HG02852 (cell line): ENCODE results near the gene CNDP2.

Source experiments
- ATAC-seq: cut with Tn5 transposase; IDR thresholded peaks from one replicate; pipeline ENCODE4 v1.9.1; 2021; ENCODE audit warnings: mild to moderate bottlenecking, moderate library complexity; ENCODE audit not compliant: unreplicated experiment

Gene CNDP2

GRCh38 chr18:74468547-74469061, 27.6 kb upstream of the CNDP2 start:
- ATAC-seq = no peak

- ATAC-seq = no peak
Observed at GRCh38 chr18:74472312-74472711, 23.9 kb upstream of the CNDP2 start.

GRCh38 chr18:74473976-74474640, 22.1 kb upstream of the CNDP2 start:
- ATAC-seq = no peak

DNA sequence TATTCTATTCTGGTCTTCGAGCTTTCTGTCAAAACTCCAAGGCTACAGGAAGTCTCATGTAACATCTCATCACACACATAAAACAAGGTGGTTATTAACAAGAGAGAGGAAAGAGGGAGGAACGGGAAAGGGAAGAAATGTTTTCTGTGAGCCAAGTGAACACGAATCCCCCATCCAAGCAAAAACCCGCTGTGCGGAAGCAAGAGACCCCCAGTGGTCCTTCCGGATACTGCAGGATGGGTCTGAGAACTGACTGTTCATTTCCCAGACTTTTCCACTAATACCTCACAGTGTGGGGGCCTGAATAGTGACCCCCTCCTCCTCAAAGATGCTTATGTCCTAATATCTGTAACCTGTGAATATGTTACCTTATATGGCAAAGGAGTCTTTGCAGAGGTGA, 20.0 kb upstream of the CNDP2 start:
- ATAC-seq = no peak

- ATAC-seq = no peak
Observed at GRCh38 chr18:74477771-74478170, 18.4 kb upstream of the CNDP2 start.

DNA sequence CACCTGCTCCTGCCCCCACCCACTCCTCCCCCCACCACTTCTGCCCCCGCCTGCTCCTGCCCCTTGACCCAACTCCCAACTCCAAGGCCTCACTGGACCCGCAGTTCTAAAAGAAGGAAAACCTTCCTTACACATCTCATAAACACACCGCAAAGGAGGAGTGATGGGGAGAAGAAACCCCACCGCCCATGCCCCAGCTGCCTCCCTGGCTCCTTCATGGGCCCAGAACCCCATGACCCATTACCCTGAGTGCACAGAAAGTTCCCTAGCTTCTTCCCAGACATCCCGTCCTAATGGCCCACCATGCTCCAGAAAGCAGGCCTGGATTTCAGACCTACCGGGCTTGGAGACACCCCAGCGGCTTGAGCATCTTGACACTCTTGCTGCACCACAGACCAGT, 17.8 kb upstream of the CNDP2 start:
- ATAC-seq = no peak

GRCh38 chr18:74478880-74479279, 17.3 kb upstream of the CNDP2 start:
- ATAC-seq = no peak

- ATAC-seq = no peak
Observed at GRCh38 chr18:74479486-74480148, 16.5 kb upstream of the CNDP2 start.

GRCh38 chr18:74480149-74480651, 16.0 kb upstream of the CNDP2 start:
- ATAC-seq = no peak

DNA sequence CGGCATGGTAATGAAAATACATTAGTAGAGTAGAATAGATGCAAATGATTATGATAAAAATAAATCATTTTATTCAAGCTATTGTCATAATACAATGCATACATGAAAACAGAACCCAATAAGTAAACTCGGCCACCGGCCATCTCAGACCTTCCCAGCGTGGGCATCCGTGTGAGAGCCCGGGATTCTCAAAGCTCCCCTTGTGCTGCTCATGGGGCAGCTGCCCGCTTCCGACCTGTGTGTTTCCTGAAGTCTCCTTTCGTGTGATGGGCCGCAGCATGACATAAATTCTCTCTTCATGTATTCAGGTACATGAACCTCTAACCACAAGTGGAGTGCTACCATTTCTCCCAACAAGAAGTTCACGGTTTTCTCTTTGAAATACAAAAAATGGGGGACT, 13.5 kb upstream of the CNDP2 start:
- ATAC-seq = no peak

DNA sequence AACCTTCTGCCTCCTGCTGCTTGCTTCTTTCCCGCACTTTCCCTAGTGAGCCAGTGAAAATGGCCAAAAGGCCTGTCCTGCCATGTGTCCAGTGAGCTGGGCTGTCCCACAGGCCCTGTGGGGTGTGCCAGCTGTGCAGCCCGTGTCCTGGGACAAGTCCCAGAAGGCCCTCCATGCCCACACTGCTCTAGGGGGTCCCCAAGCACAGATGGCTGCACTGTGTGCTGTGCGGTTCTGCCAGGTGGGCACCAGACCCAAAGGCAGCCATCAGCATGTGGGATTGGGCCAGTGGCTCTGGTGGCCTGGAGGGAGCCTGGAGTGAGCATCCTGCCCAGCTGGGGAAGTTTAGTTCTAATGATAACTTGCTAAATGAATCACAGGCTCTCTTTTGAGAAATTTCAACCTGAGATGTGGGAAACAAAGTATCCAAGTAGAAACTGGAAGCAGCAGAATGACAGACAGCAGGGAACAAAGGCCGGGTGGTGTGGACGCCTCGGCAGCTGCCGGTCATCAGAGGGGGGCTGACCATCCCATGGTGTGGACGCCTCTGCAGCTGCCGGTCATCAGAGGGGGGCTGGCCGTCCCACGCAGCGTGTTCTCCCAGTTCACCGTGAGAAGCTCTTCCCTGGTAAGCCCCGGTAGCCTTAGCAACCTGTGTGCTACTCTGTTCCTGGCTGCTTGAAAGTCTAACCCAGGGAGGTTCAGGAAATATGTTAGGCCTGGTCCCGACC, 9.9 kb upstream of the CNDP2 start:
- ATAC-seq = no peak

GRCh38 chr18:74488354-74488753, 7.8 kb upstream of the CNDP2 start:
- ATAC-seq = no peak

- ATAC-seq = no peak
Observed at GRCh38 chr18:74488864-74489263, 7.3 kb upstream of the CNDP2 start.

DNA sequence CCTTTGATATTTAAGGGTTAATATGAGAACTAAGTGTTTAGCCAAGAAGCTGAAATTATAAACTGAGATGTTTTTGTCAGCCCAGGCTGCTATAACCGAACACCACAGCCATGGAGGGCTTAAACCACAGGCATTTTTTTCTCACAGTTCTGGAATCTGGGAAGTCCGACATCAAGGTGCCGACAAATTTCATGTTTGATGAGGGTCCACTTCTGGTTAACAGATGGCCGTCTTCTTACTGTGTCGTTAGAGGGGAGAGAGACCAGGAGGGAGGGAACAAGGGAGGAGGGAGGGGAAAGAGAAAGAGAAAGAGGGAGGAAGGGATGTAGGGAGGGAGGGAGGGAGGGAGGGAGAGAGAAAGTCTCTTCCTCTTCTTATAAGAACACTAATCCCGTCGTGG, 6.5 kb upstream of the CNDP2 start:
- ATAC-seq = no peak

DNA sequence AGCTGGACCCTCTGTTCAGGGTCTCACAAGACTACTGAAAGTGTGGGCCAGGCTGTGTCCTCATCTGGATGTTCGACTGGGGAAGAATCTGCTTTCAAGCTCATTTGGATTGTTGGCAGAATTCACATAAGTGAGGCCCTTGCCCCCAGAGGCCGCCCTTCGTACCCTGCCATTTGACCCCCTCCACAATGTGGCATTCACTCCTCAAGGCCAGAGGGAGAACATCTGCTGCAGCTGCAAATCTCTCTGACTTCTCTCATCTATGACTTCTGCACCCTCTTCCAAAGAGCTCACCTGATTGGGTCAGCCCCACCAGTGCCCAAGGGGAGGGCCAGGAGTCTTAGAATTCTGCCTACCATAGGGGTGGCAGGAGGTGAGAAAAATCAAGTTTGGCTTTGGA, 3.9 kb upstream of the CNDP2 start:
- no peak for ATAC-seq

DNA sequence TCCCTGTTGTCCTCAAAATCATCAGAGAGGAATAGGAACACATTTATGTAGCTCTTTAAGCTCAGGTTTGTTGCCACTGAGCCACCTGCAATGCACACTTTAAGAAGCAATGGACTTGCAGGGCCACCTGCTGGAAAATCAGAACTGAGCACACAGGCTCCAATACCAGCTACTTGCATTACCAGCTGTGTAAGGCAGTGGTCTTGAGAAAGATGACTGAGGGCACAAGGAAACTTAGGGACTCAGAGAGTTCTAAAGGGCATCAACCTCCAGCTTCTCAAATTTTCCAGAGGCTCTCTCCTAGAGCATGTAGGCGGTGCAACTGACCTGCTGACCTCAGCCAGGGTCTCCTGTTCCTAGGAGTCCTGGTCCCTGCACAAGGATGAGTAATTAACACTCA, 2.5 kb upstream of the CNDP2 start:
- ATAC-seq = no peak

GRCh38 chr18:74494514-74494913, 1.6 kb upstream of the CNDP2 start:
- ATAC-seq = no peak

DNA sequence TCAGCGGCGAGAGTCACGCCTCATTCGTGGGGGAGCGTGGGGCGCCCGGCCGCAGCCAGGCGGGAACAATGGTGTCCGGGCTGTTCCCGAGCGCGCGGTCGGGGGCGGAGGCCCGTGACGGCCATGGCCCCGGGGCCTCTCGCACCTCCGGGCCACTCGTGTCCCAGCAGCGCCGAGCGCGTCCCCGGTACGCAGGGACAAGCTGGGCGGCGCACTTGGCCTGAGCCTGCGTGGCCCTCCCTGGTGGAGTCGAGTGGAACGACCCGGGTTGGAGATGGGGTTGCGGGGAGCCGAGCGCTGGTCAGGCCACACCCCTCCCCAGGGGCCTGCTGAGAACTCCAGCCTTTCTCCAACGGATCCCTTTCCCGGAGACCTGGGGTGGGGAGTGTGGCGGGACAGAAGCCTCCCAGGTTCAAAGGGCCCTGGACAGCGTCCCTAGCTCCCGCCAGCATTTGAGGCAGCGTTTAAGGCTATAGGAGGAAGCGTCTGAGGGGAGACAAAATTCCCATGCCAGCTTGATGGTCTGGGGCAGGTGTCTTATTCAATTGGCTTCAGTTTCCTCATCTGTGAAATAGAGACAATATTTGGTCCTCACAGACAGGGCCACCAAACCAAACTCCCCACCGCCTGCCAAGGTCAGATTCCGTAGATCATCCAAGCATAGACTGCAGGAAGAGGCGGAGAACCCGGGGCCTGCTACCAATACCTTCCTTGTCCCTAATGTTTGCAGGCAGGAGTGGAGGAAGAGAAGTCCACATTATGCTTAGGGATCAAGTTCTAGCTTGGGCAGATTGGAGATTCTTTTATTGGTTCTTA, 553 bp downstream of the CNDP2 start:
- peak; percentile 29 for ATAC-seq

DNA sequence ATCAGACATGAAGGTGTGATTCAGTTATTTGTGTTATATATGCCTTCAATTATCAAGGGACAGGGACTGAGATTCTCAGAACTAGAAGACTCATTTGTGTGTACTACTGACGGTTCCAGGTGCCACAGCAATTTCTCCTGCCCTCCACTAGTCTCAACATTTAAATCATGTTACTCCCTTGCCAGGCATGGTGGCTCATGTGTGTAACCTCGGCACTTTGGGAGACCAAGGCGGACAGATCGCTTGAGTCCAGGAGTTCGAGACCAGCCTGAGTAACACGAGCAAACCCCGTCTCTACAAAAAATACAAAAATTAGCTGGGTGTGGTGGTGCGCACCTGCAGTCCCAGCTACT, 1.1 kb downstream of the CNDP2 start:
- ATAC-seq = no peak

GRCh38 chr18:74497778-74498177, 1.6 kb downstream of the CNDP2 start:
- no peak for ATAC-seq
